H1 (cell line): ENCODE data around the gene HECTD1. TPM values are rescaled to one million over a fixed set of nuclear protein-coding genes. Genes with fewer than 3 reads are reported as not detected.

Source experiments
- CTCF ChIA-PET: fragments of 300-600 bp; sonication (Branson Sonifier 250); formaldehyde crosslinking; loops from one replicate; lab custom pipeline; 2021; ENCODE audit not compliant: partially characterized antibody; lab: Charles Lee
- POLR2A ChIA-PET: fragments of 300-600 bp; sonication (Branson Sonifier 250); formaldehyde crosslinking; loops from one replicate; lab custom pipeline; 2021; ENCODE audit warnings: inconsistent platforms; ENCODE audit not compliant: partially characterized antibody; lab: Charles Lee
- DNase-seq, 2 experiments: peaks; one replicate each; pipeline versions ENCODE4 v3.0.0 to v3.0.0-alpha.2; 2010 to 2022; ENCODE audit warnings: low spot score in 2 of 2, low read depth in 1 of 2, mixed read lengths in 1 of 2
- FAIRE-seq: peaks from 2 replicates; lab custom pipeline; 2011; peaks lifted over from hg19 to GRCh38; lab: Jason Lieb, UNC
- H2AFZ ChIP-seq: 2 replicates; pipeline ENCODE4 v1.8.1; 2012; ENCODE audit warnings: low read length, inconsistent platforms
- H2AK5ac ChIP-seq: 2 replicates; pipeline ENCODE4 v1.6.1; 2013; ENCODE audit warnings: low read depth, low read length
- H2BK120ac ChIP-seq: replicated peaks from 2 replicates; pipeline ENCODE3; 2013; ENCODE audit warnings: low read depth, low read length, inconsistent platforms
- H2BK12ac ChIP-seq: 2 replicates; pipeline ENCODE4 v1.6.1; 2013; ENCODE audit warnings: low read depth, low read length
- H2BK15ac ChIP-seq: 2 replicates; pipeline ENCODE4 v1.6.1; 2013; ENCODE audit warnings: low read length
- H2BK20ac ChIP-seq: 2 replicates; pipeline ENCODE4 v1.6.1; 2013; ENCODE audit warnings: low read length
- H2BK5ac ChIP-seq: 2 replicates; pipeline ENCODE4 v1.6.1; 2013; ENCODE audit warnings: low read depth, low read length
- H3K14ac ChIP-seq: 2 replicates; pipeline ENCODE4 v1.6.1; 2013; ENCODE audit warnings: inconsistent platforms; ENCODE audit not compliant: insufficient read length
- H3K18ac ChIP-seq: 2 replicates; pipeline ENCODE4 v1.6.1; 2013; ENCODE audit warnings: low read length; ENCODE audit errors: extremely low read depth
- H3K23ac ChIP-seq: 2 replicates; pipeline ENCODE4 v1.6.1; 2013; ENCODE audit warnings: inconsistent platforms; ENCODE audit not compliant: insufficient read length
- H3K23me2 ChIP-seq: 2 replicates; pipeline ENCODE4 v1.6.1; 2013; ENCODE audit warnings: low read depth, low read length
- H3K27ac ChIP-seq: 2 replicates; pipeline ENCODE4 v1.6.1; 2011; ENCODE audit warnings: low read depth, low read length, inconsistent platforms
- H3K27me3 ChIP-seq, 4 experiments: replicated peaks in 1 of 4; 1 replicate in 1 of 4; 2 replicates in 3 of 4; pipeline versions ENCODE4 v1.6.1 to v1.8.1; 2011 to 2013; ENCODE audit warnings: low read length in 3 of 4, mild to moderate bottlenecking in 3 of 4, inconsistent platforms in 2 of 4, mixed read lengths in 2 of 4, moderate library complexity in 1 of 4; ENCODE audit not compliant: control insufficient read depth in 3 of 4, insufficient read depth in 3 of 4; ENCODE audit errors: extremely low read depth in 1 of 4
- H3K36me3 ChIP-seq, 4 experiments: 2 replicates each; pipeline versions ENCODE4 v1.6.1 to v1.8.1; 2011 to 2013; ENCODE audit warnings: mild to moderate bottlenecking in 4 of 4, low read length in 3 of 4, moderate library complexity in 2 of 4, control low read depth in 1 of 4, inconsistent platforms in 1 of 4; ENCODE audit not compliant: insufficient read depth in 4 of 4, control insufficient read depth in 2 of 4
- H3K4ac ChIP-seq: replicated peaks from 2 replicates; pipeline ENCODE3; 2013; ENCODE audit warnings: low read length, low read depth, mixed read lengths, inconsistent platforms; ENCODE audit not compliant: insufficient read length
- H3K4me1 ChIP-seq, 4 experiments: replicated peaks in 1 of 4; 1 replicate in 1 of 4; 2 replicates in 3 of 4; pipeline versions ENCODE4 v1.6.1 to v1.8.1; 2011 to 2013; ENCODE audit warnings: low read length in 3 of 4, inconsistent platforms in 2 of 4, mixed read lengths in 1 of 4; ENCODE audit not compliant: insufficient read depth in 4 of 4, control insufficient read depth in 3 of 4
- H3K4me2 ChIP-seq, 2 experiments: 2 replicates each; pipeline versions ENCODE4 v1.6.1 to v1.8.1; 2011 to 2013; ENCODE audit warnings: low read depth in 2 of 2, low read length in 2 of 2, control low read depth in 1 of 2, inconsistent platforms in 1 of 2, mild to moderate bottlenecking in 1 of 2; ENCODE audit not compliant: insufficient read depth in 1 of 2
- H3K4me3 ChIP-seq, 4 experiments: fragments of 200-600, 300-600 bp in 1 of 4; sonication (generic), shearing (Covaris generic), sonication (Bioruptor Twin) in 1 of 4; 2 replicates each; pipeline versions ENCODE4 v1.5.1 to v1.8.1; 2011 to 2016; ENCODE audit warnings: low read length in 4 of 4, low read depth in 3 of 4, control low read depth in 2 of 4, inconsistent platforms in 2 of 4, mild to moderate bottlenecking in 2 of 4, mixed read lengths in 1 of 4, moderate library complexity in 1 of 4; ENCODE audit not compliant: insufficient read depth in 2 of 4; ENCODE audit errors: extremely low read depth in 1 of 4
- H3K56ac ChIP-seq: replicated peaks from 2 replicates; pipeline ENCODE3; 2013; ENCODE audit warnings: low read depth, mild to moderate bottlenecking, mixed read lengths, low read length, inconsistent platforms; ENCODE audit not compliant: insufficient read length
- H3K79me1 ChIP-seq: 2 replicates; pipeline ENCODE4 v1.6.1; 2013; ENCODE audit warnings: low read depth, low read length, control low read depth
- H3K79me2 ChIP-seq, 2 experiments: 2 replicates each; pipeline versions ENCODE4 v1.6.1 to v1.8.1; 2012 to 2013; ENCODE audit warnings: low read length in 2 of 2, mild to moderate bottlenecking in 2 of 2, inconsistent platforms in 1 of 2; ENCODE audit not compliant: insufficient read depth in 2 of 2, control insufficient read depth in 1 of 2
- H3K9ac ChIP-seq, 4 experiments: replicated peaks in 1 of 4; 1 replicate in 1 of 4; 2 replicates in 3 of 4; pipeline versions ENCODE4 v1.6.1 to v1.8.1; 2011 to 2013; ENCODE audit warnings: low read depth in 3 of 4, low read length in 3 of 4, control low read depth in 2 of 4, mild to moderate bottlenecking in 2 of 4, moderate library complexity in 2 of 4, inconsistent platforms in 1 of 4; ENCODE audit errors: extremely low read depth in 1 of 4
- H3K9me3 ChIP-seq, 2 experiments: 2 replicates each; pipeline versions ENCODE4 v1.6.1 to v1.8.1; 2012 to 2013; ENCODE audit warnings: mild to moderate bottlenecking in 2 of 2, moderate library complexity in 2 of 2, control low read depth in 1 of 2, inconsistent platforms in 1 of 2, low read depth in 1 of 2, low read length in 1 of 2, mixed read lengths in 1 of 2; ENCODE audit not compliant: insufficient read depth in 2 of 2
- H4K20me1 ChIP-seq, 2 experiments: replicated peaks in 1 of 2; 2 replicates each; pipeline versions ENCODE3 to v1.8.1; 2011 to 2013; ENCODE audit warnings: inconsistent platforms in 2 of 2, low read length in 2 of 2, mild to moderate bottlenecking in 1 of 2; ENCODE audit not compliant: insufficient read depth in 2 of 2, control insufficient read depth in 1 of 2
- H4K5ac ChIP-seq: 2 replicates; pipeline ENCODE4 v1.6.1; 2013; ENCODE audit warnings: low read length, low read depth, mixed read lengths, inconsistent platforms; ENCODE audit not compliant: insufficient read length
- H4K8ac ChIP-seq: 2 replicates; pipeline ENCODE4 v1.8.0; 2013; ENCODE audit warnings: mild to moderate bottlenecking, moderate library complexity, low read length, inconsistent platforms; ENCODE audit not compliant: insufficient read depth; ENCODE audit errors: extremely low read depth
- H4K91ac ChIP-seq: replicated peaks from 2 replicates; pipeline ENCODE3; 2013; ENCODE audit warnings: low read length, mixed read lengths, inconsistent platforms; ENCODE audit not compliant: insufficient read length
- ATF3 ChIP-seq: IDR thresholded peaks from 2 replicates; pipeline ENCODE4 v1.6.1; 2011; ENCODE audit warnings: low read depth, mild to moderate bottlenecking, low read length; ENCODE audit not compliant: insufficient read depth
- BACH1 ChIP-seq: IDR thresholded peaks from 2 replicates; pipeline ENCODE4 v1.6.1; 2012; ENCODE audit warnings: low read length, improper control_type of control experiment
- CHD1 ChIP-seq: IDR thresholded peaks from 2 replicates; pipeline ENCODE4 v1.6.1; 2012; ENCODE audit warnings: low read depth, low read length, improper control_type of control experiment
- CREB1 ChIP-seq: IDR thresholded peaks from 2 replicates; pipeline ENCODE4 v1.6.1; 2012; ENCODE audit warnings: inconsistent platforms
- CTBP2 ChIP-seq: IDR thresholded peaks from 2 replicates; pipeline ENCODE4 v1.7.0; 2011; ENCODE audit warnings: borderline replicate concordance, mild to moderate bottlenecking, moderate library complexity, mixed read lengths, low read length; ENCODE audit not compliant: insufficient read depth, insufficient read length
- FOSL1 ChIP-seq: IDR thresholded peaks from 2 replicates; pipeline ENCODE4 v1.6.1; 2011; ENCODE audit warnings: mild to moderate bottlenecking, low read depth, low read length, moderate library complexity; ENCODE audit not compliant: insufficient read depth
- GABPA ChIP-seq: IDR thresholded peaks from 2 replicates; pipeline ENCODE4 v1.6.1; 2011; ENCODE audit warnings: mild to moderate bottlenecking, low read length, moderate library complexity, borderline replicate concordance; ENCODE audit not compliant: insufficient read depth
- JUND ChIP-seq: IDR thresholded peaks from 2 replicates; pipeline ENCODE4 v1.6.1; 2011; ENCODE audit warnings: mild to moderate bottlenecking, improper control_type of control experiment, low read length
- MAFK ChIP-seq: IDR thresholded peaks from 2 replicates; pipeline ENCODE4 v1.6.1; 2012; ENCODE audit warnings: low read depth, mild to moderate bottlenecking, improper control_type of control experiment, low read length
- POU5F1 ChIP-seq: IDR thresholded peaks from 2 replicates; pipeline ENCODE4 v1.6.1; 2011; ENCODE audit warnings: low read depth, mild to moderate bottlenecking, low read length, moderate library complexity
- RBBP5 ChIP-seq: IDR thresholded peaks from 2 replicates; pipeline ENCODE4 v1.7.1; 2012; ENCODE audit warnings: low read depth, mild to moderate bottlenecking, inconsistent platforms, low read length, moderate library complexity, borderline replicate concordance
- SIRT6 ChIP-seq: IDR thresholded peaks from one replicate; pipeline ENCODE4 v1.7.1; 2012; ENCODE audit warnings: low read length, inconsistent platforms
- SIX5 ChIP-seq: IDR thresholded peaks from 2 replicates; pipeline ENCODE4 v1.6.1; 2011; ENCODE audit warnings: mild to moderate bottlenecking, low read depth, low read length
- SP1 ChIP-seq: IDR thresholded peaks from 2 replicates; pipeline ENCODE4 v1.6.1; 2011; ENCODE audit warnings: low read depth, low read length
- TEAD4 ChIP-seq: IDR thresholded peaks from 2 replicates; pipeline ENCODE4 v1.6.1; 2012; ENCODE audit warnings: low read depth, low read length, inconsistent platforms, mixed read lengths
- WGBS, 2 experiments: shearing (Covaris generic) in 1 of 2; methylation state at CpG; one replicate each; pipeline versions ENCODE4 v1.1.6 to v1.1.7; 2013 to 2015; ENCODE audit warnings: low lambda C conversion rate in 2 of 2, mixed read lengths in 2 of 2, inconsistent platforms in 1 of 2, low coverage in 1 of 2, missing lambda C conversion rate in 1 of 2; ENCODE audit not compliant: insufficient replicate concordance in 2 of 2, insufficient coverage in 1 of 2, insufficient read length in 1 of 2; ENCODE audit errors: extremely low coverage in 1 of 2, missing lambda C conversion rate in 1 of 2; 5-methylcytosine and 5-hydroxymethylcytosine counted together
- polyA plus RNA-seq, 7 experiments: library from polyadenylated mRNA; depleted of rRNA in 3 of 7; stranded (reverse) in 5 of 7; unstranded in 2 of 7; fragments of >200 nt in 5 of 7; fragments of 200-250 nt in 2 of 7; gene quantifications; 1 replicate in 5 of 7; 2 replicates in 1 of 7; 4 replicates in 1 of 7; pipeline versions ENCODE4 v1.2.1 to v1.2.3, GENCODE V29; 2011 to 2013; ENCODE audit warnings: missing spikeins in 2 of 7, mixed read lengths in 2 of 7
- total RNA-seq: library from RNA; stranded (reverse); fragmentation: NEBNext Ultra II Directional; extraction: Animal tissue kit (Norgen Biotek cat#: 25700); gene quantifications from 2 replicates; pipeline ENCODE4 v1.2.1, GENCODE V29; 2021

The HECTD1 gene
- total and polyA plus RNA-seq, 2 of the 8 experiments (the other 6 are each of a cell fraction or from before 2014, with no cell fraction given): 44.7 to 105 TPM

GRCh38 chr14:31170411-31170810 is 37.2 kb downstream of the HECTD1 start:
- POLR2A ChIA-PET: interaction anchor here (1.9 kb wide), 1 partner anchor 37 kb away, joined by 4 read pairs; the partner anchor contains the start of gene HECTD1
- Histone ChIP-seq H3K23ac (no peak overlapping the region), H3K27ac (no peak overlapping the region)

More at GRCh38 chr14:31170411-31170810, 37.2 kb downstream of the HECTD1 start:
- H2BK20ac ChIP-seq: no peak overlapping the region
- H3K4me2 ChIP-seq: no peak overlapping the region
- CTCF ChIA-PET: interaction anchor here (0.7 kb wide), 1 partner anchor 9 kb away, joined by 3 read pairs; no protein-coding TSS in a partner anchor
- H3K9ac ChIP-seq: no peak overlapping the region
- H3K4me1 ChIP-seq: no peaks in the 10 kb centered on the region
- no peaks in the 10 kb centered on the region for H3K79me2 ChIP-seq
- no peak overlapping the region for H4K91ac ChIP-seq
- no peak overlapping the region for H3K56ac ChIP-seq
- H3K27me3 ChIP-seq: no peaks in the 10 kb centered on the region
- no peak overlapping the region for H3K18ac ChIP-seq
- H2BK120ac ChIP-seq: no peak overlapping the region
- no peak overlapping the region for H2AK5ac ChIP-seq
- H3K14ac ChIP-seq: no peak overlapping the region
- H2BK5ac ChIP-seq: no peak overlapping the region
- H3K4me3 ChIP-seq: no peak overlapping the region
- no peaks in the 10 kb centered on the region; the same call in 1 of the 2 replicates for H3K79me1 ChIP-seq
- no peaks in the 10 kb centered on the region for H4K20me1 ChIP-seq
- H2BK15ac ChIP-seq: no peak overlapping the region
- H2AFZ ChIP-seq: no peak overlapping the region
- TF ChIP-seq CTBP2: no peak
- no peak for TF ChIP-seq GABPA
- no peak for TF ChIP-seq CREB1
- no peak for TF ChIP-seq RBBP5
- no peak for TF ChIP-seq SIX5
- TF ChIP-seq BACH1: no peak
- no peak for TF ChIP-seq JUND
- no peak for TF ChIP-seq POU5F1
- TF ChIP-seq SIRT6: no peak
- no peak for TF ChIP-seq TEAD4
- TF ChIP-seq CHD1: no peak
- no peak for TF ChIP-seq FOSL1
- TF ChIP-seq SP1: no peak
- TF ChIP-seq ATF3: no peak
- no peak for TF ChIP-seq MAFK
- TF ChIP-seq, all 59 proteins: peak for 0
- Histone ChIP-seq H3K23me2 (no peaks in the 10 kb centered on the region), H3K36me3 (peaks cover 4 to 54% (median 24%) of the 10 kb centered on the region in 4 experiments; a peak in 7 of 8 replicates), H3K4ac (no peak overlapping the region), H4K8ac (no peak overlapping the region), H3K9me3 (no peaks in the 10 kb centered on the region), H2BK12ac (no peak overlapping the region), H4K5ac (no peak overlapping the region)
- 96% methylated on average over 1 of the region's 1 CpG; no CpG with 5 or more reads in 1 of the 2 experiments for WGBS, 2 experiments
- DNase-seq (no peak), FAIRE-seq (no peak)
